ENCODE measurements around the gene ITGB2.

Gene ITGB2

DNA sequence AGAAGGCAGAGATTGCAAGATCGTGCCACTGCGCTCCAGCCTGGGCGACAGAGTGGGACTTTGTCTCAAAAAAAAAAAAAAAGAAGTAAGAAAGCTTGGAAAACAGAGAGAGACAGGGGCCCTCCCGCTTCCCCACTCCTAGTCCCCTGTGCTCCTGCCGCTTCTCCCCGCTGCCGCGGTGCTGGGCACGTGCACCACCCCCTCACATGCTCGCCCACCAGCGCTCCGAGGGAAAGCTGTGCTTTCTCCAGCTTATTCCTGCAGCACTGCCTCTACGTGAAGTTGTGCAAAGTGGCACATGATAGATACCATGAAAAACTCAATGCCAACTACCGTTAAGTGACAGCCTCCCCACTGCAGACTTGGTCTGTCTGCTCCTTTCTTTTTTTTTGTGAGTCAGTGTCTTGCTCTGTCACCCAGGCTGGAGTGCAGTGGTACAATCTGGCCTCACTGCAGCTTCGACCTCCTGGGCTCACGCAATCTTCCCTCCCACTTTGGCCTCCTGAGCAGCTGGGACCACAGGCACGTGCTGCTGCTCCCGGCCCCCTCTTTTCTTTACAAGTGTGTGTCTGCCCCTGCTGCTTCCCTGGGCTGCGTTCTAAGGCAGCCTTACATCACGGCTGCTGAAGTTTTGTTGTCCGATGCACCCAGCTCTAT, 34.6 kb upstream of the ITGB2 start:
- no peak for DNase-seq

DNA sequence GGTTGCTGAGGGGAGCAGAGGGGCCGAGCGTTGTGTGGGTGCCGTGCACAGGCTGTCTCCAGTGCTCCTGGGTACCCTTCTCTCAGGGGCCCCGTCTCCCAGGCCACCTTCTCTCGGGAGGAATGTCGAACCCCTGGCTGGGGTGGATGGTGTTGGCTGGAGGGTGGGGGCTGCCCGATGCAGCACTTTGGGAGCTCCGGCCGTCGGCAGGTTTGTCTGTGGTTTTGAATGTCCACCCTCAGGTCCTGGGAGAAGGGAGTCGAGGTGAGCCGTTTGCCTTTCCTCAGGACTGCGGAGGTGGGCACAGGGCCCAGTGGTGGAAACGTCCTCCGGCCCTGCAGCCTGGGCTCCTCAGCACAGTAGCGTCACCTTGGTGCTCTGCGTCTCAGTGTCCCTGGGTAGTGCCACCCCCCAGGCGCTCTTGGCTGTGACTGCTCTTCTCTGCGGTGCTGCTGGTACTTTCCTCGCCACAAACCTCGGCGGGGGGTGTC, 33.6 kb upstream of the ITGB2 start:
- no peak for DNase-seq

DNA sequence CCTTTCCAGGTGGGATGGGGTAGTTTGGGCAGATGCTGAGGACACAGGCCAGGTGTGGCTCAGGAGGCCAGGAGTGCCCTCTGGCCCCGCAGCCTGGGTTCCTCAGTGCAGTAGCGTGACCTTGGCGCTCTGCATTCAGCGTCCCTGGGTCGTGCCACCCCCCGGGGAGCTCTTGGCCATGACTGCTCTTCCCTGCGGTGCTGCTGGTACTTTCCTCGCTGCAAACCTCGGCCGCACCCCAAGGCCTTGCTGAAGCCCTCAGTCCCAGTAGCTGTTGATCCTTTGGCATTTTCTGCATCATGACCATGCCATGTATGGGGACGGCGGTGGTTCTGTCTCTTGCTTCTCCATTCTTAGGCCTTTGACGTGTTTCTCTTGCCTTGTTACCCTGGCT, 32.9 kb upstream of the ITGB2 start:
- DNase-seq, result no peak

DNA sequence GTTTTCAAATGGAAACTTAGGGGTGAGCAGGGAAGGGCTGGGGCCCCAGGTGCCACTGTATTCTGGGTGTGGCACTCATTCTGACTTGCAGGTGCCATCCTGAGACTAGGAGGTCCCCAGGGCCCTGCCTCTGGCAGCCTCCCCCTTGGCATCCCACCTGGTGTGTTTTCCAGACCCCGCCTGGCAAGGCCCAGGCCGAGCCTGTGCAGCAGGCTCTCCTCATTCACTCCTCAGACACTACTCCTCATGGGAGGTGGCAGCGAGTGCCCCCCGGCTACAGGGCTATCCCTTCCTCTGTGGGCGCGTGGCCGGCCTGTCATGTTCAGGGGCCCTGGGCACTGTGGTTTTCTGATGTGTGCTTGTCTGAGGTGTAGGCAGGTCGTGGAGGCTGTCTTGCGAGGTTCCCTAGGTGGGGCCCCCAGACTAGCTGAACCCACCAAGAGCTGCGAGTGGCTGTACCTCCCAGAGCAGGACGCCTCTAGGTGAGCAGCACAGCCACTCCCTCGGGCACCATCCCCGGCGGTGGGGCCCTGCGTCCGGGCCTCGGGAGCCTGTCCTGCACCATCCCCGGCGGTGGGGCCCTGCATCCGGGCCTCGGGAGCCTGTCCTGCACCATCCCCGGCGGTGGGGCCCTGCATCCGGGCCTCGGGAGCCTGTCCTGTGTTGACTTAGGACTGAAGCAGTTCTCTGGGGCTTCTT, 32.4 kb upstream of the ITGB2 start:
- no peak for DNase-seq

DNA sequence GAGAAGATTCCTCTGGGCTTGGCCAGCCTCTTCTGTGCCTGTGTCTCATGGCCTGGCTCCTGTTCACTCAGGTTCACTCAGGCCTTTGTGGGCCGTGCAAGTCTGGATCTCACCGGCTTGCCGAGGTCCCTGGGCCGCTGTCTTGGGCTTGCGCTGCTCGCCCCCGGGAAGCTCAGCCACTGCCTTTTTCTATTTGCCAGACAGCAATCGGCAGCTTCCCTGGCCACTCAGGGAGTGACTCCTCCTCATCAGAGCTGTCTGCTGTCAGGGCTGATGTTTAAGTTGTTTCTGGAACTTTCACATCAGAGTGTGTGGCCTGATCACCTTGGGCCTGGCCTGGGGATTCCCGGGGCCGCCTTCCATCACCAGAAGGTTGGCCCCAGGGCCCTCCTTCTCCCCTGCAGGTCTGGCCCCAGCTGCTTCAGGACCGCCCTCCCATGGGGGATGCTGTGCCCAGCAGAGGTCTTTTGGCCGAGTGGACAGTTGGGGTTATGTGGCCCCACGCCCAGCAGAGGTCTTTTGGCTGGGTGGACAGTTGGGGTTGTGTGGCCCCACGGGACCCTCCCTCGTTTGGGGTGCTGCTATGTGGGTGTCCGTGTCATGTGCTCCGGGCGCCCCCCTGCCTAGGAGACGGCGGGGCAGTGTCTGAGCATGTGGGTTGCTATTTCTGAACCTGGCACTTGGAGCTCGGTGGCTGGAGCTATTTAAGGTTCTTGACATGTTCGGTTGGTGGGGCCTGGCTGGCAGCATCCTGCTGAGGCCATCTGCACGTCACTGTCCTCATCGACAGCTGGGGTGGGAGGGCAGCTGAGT, 31.6 kb upstream of the ITGB2 start:
- DNase-seq, result no peak

DNA sequence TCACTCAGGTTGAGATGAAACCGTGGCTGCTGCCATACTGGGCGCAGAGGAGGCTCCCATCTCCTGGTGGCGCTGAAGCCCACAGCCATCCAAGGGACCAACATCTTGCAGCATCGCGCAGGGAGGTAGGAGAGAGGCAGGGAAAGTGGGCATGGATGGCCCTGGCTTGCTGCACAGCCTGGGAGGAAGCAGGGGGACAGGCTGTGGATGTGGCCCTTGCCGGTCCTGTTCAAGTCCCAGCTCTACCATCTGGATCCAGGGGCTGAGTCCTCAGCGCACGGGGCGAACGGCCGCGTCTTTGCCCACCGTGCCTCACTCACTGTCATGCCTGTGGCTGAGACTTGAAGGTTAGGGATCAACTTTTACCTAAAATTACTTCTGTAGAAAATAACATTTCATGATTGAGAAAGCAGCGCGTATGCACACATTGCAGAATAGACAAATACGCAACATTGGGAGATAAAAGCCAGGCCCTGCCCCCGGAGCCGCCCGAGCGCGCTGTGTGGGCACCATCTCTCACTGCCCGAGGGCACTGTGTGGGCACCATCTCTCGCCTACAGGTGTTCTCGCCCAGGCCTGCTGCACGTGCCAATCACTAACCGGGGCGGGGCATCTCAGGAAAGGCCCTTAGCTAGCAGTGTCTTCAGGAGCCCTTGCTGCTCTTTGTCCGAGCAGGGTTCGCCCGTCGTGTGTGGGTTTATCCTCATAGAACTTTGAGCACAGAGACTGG, 30.7 kb upstream of the ITGB2 start:
- no peak for DNase-seq

DNA sequence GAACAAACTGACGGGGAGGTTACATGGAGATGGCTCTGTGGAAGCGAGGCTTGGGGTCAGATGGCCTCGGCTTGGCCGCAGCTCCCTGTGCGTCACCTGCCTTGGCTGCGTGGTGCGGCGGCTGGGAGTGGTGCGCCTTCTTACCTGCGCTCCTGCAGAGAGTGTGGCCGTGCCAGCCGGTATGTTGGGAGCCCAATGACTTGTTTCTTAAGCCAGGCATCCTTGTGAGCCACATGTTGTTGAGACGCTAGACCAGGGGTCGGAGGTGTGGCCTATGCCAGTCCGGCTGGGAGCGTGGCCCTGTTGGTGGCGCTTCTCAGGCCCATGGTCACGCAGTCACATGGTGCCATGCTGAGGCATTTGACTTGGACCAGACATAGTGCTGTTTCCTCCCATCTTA, 29.7 kb upstream of the ITGB2 start:
- no peak for DNase-seq

DNA sequence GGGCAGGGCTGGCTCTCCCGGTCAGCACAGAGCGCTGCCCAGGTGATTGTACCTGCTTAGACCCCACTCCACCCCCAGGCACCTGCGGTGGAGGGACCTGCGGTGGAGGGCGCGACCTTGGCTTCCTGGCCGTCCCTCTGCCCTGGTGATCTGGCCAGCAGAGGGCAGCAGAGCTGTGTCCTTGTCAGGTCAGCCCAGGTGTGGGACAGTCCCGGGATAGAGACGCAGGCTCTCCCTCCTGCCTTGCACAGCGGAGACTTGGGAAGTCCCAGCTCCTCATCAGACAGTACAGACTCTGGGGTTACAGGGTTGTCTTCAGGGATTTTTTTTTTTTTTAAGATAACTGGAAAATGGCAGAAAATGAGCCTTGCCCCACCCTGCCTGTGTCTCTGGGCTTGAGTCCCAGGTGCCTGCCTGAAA, 29.1 kb upstream of the ITGB2 start:
- DNase-seq, result peak; percentile 84

DNA sequence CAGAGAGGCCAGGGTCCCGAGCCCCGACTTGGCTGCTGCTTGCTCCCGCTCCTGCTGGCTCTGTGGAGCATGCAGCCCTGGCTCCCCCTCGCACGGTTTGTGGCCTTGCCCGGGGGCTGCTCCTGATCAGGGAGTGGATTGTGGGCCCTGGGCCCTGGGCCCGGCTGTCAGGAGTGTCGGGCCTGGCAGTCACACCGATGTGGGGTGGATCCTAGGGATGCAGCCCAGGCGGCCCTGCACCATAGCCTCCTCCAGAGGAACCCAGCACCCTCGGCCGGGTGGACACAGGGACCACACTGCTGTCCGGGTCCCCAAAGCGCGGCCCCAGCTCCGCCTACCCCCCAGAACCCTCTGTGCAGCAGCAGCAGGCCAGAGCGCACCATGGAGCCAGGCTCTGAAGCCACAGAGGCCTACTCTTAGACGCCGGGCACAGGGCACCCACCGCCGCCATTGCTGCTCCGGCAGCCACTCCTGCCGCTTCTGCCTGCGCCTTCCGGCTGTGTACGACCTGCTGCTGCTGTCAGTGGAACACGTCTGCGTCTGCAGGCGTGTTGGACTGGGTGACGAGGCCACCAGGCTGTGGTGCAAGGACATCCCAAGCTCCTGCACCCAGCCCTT, 28.6 kb upstream of the ITGB2 start:
- DNase-seq, result no peak

DNA sequence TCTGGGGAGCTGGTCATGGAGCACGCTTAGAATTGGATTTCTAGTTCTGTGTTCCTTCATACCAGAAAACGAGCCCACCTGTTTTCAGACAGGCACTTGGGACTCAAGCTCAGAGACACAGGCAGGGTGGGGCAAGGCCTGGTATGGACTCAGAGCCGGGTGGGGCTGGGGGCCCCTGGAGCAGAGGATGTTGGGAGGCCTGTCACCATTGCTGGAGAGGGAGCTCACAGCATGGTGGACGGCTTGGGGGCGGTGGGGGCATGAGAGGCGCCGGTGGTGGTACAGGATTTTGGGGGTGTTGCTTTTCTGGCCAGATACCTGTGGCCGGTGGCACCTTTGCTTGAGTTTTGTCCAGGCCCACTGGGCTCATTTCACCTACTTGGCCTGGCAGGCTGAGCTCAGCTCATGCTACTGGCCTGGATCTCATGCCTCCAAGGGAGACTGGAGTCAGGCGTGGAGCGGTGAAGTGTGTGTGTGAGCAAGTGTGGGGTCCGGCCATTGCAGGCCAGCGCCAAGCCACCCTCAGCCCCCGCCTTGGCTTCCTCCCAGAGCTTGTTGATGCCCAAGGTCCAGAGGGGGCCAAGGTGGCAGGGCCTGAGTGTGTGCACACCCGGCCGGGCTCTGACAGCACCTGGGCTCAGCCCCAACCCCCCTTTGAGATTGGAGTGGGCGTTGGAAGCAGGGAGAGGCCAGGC, 27.9 kb upstream of the ITGB2 start:
- DNase-seq, result no peak

DNA sequence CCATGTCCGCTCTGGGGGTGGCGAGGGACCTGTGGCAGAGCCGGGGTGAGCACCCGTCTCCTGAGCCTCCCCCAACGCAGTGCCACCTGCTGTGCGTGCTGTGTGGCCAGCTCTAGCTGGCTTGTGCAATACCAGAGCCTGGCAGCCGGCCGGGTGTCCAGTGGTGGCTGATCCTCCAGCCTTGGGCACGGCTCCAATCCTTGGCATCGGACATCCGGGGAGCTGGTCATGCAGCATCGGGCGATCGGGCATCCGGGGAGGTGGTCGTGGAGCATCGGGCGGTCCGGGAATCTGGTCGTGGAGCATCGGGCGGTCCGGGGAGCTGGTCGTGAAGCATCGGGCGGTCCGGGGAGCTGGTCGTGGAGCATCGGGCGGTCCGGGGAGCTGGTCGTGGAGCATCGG, 27.2 kb upstream of the ITGB2 start:
- DNase-seq, result no peak

DNA sequence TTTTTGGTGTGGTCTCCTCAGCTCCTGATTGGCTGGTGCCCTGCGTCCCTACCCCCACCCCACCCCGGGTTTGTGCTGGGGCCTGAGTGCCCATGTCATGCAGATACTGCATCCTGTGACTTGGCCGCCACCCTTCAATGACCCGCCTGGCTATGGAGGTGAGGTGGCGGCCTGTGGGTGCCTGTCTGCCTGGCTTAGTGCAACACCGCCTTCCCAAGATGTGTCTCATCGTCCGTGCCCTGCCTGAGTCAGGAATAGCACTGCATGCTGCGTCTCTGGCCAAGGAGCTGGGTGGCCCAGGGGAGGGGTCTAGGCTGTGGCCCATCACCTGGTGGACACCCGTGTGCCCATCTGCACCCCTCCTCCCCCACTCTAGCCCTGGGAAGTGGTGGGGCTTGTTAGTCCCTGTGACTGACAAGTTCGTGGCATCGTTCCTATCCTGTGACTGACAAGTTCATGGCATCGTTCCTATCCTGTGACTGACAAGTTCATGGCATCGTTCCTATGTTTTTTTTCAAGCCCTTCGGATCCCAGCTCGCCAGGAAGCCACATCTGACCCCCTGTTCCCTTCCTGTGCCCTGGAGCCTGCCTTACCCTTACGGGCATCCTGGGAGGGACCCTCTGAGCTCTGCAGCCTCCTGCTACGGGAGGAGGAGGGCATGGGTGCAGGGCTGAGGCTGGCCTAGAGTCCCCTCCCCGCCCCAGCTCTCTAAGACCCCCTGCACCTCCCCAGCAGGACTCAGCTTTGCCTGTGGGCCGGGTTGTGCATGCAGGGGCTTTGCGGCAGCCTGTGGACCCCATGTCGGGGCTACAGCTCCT, 26.6 kb upstream of the ITGB2 start:
- no peak for DNase-seq

DNA sequence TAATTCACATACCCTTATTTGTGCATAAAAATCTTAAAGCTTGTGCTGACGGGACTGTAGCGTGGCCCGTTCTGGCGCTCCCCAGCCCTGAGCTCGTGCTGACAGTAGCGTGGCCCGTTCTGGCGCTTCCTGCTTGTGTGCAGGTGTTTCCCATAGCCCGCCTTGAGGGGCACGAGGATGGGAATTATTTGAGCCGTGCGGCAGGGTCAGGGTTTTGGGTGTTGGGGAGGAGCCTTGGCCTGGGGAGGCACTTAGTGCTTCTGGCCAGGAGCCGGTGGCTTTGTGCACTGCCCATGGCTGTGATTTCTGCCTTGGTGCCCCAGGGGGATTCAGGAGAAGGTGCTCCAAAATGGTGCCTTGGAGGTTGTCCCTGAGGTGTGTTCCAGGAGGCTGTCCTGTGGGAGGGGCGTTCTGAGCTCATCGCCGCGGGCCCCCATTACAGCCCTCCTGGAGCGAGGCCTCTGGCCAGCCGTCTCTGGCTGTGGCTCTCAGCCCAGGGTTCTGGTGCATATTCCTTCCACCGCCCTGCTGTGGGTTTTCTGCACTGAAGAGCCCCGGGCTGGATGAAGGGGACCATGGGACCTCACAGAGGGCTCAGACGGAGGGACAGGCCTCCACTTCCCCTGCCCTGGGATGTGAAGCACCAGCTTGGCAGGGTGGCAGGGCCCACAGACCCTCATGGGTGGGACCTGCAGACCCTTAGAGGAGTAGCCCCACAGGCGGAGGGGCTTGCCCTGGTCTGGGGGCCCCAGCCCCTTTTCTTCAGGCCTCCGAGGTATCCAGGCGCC, 25.7 kb upstream of the ITGB2 start:
- DNase-seq, result no peak

DNA sequence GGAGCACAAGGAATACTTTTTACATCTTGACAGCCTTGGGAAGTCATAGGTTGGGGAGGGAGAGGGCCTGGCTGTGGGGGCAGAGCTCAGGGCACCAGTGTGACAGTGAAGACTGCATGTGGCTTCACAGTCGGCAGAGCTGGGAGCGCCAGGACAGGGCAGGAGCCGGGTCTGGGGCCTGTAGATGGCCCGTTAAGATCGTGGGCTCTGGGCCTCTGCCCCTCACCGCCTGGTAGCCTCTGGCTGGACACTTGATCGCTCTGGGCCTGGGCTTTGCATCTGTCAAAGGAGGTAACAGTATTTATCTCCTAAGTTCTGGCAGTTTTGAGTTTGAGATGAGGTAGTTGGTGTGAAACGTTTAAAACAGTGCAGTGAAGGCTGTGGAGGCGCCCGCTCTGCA, 23.9 kb upstream of the ITGB2 start:
- DNase-seq, result no peak

DNA sequence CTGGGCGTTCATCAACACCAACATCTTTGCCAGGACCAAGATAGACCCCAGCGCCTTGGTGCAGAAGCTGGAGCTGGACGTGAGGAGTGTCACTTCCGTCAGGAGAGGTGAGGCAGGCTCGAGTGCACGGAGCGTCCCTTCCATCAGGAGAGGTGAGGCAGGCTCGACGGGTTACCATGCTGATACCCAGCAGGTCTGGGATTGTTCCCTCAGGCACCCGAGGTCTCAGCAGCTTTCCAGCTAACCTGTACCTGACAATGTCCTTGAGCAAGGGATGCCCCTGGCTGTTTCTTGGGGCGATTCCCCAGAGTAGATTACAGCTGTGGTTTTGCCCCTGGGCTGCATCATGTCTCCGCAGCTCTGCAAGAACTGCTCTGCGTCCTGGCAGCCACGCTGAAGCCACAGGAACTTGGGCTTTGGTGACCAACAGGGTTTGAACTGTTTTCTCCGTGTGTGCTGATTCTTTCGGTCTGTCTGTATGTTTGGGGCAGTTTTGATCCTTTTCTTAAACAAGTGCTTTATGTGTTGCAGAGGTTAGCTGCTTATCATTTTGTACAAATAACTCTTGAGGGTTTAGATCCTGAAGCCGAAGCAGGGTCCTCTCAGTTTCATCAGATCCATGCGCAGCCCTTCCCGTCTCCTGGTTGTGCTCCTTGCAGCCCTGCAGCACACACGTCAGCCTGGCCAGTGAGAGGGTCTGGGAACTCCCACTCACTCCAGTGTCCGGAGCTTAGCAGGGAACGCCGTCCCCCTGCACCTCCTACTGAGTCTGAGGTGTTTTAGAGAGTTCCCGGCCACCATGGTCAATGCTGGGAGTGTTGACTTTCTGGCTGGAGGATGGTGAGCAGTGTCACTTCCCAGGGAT, 23.2 kb upstream of the ITGB2 start:
- no peak for DNase-seq

DNA sequence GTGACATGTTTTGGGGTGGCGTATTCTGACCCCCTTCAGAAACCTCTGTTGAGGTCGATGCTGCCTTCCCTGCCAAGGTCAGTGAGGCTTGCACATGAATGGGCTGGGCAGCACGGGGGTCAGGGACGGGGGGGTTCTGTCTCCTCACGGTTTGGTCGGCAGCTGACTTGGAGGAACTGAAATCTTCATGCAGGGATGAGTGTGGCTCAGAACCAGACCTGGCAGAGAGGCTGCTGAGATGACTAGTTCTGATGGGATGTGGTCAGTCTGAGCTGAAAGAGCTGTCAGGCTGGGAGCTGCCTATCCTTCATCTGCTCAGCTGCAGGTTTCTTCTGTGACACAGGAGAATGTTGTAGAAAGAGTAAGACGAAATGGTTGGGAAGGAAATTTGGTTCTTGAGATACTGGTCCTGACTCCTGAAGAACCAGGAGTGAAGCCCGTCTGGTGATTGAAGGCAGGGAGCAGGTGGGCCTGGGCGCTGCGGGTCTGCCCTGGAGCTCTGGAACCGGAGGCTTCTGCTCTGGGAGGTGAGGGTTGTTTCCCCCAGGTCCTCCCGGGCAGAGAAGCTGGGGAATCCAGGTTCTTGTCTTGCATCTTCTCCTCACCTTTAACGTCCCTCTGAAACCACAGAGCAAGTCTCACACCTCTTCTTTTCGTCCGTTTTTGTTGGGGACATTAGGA, 22.4 kb upstream of the ITGB2 start:
- DNase-seq, result no peak

DNA sequence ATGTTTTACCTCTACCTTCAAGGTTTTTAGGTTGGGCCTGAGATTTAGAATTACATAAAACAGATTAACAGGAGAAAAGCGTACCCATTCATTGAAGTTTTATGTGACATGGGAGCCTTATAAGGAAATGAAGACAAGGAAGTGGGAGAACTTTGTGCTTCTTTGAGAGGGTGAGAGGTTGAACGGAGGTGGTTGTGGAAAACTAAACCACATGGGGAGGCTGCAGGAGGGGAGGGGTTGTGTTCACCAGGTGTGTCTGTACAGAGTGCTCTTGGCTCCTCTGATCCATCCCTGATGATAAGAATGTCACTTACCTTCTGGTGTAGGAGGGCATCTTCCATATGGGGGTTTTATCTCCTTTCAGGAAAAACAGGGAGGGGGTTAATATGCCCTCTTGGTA, 21.9 kb upstream of the ITGB2 start:
- DNase-seq, result no peak

DNA sequence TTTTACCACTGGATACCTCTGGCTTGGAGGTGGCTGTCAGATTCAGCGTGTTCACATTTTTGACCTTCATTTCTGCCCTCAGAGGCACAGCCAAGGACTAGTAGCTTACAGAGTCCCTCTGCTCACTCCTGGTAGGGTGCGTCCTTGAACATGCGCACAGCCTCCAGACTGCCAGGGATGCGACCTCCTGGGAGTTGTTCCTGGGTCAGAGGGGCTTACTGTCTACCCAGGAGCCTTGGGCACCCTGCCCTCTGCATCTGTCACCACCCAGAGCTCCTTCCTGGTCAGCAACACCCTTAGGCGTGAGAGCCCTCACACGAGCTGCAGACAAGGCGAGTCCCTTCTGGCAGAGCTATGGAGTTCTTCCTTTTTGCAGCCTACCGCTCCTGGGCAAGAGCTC, 20.9 kb upstream of the ITGB2 start:
- DNase-seq, result no peak
